ENCODE results near the gene ASTN2.

GRCh38 chr9:117084221-117084620, 330.6 kb downstream of the ASTN2 start:
- TF ChIP-seq CTCF (IDR thresholded peaks at IDR 0.05; ENCODE audit: extremely low read depth in 1 of 2, insufficient read depth in 1 of 2, low read depth in 1 of 2, low read length in 2 of 2) (no peak), EZH2 (IDR thresholded peaks at IDR 0.05; ENCODE audit: borderline replicate concordance, low read depth, low read length, severe bottlenecking) (no peak), POLR2AphosphoS5 (IDR thresholded peaks at IDR 0.05; ENCODE audit: insufficient read depth, low read depth, low read length) (no peak), MYC (IDR thresholded peaks at IDR 0.05; ENCODE audit: low read depth, low read length) (no peak), FOS (IDR thresholded peaks at IDR 0.05; ENCODE audit: borderline replicate concordance, insufficient read depth, low read length) (no peak), POLR2A (IDR thresholded peaks at IDR 0.05; ENCODE audit: low read depth, low read length) (no peak), GATA2 (IDR thresholded peaks at IDR 0.05; ENCODE audit: insufficient read depth, insufficient read length, low read depth, low read length) (no peak)
- TF ChIP-seq, protein P1, sequence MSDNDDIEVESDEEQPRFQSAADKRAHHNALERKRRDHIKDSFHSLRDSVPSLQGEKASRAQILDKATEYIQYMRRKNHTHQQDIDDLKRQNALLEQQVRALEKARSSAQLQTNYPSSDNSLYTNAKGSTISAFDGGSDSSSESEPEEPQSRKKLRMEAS (IDR thresholded peaks at IDR 0.05; ENCODE audit: insufficient read depth, insufficient read length), result no peak

Data from endothelial cell of umbilical vein (primary cell).